ENCODE results near the gene CLDN7.

Gene CLDN7

GRCh38 chr17:7238420-7239090 lies 23.7 kb downstream of the CLDN7 start:
- TF ChIP-seq, protein P1, sequence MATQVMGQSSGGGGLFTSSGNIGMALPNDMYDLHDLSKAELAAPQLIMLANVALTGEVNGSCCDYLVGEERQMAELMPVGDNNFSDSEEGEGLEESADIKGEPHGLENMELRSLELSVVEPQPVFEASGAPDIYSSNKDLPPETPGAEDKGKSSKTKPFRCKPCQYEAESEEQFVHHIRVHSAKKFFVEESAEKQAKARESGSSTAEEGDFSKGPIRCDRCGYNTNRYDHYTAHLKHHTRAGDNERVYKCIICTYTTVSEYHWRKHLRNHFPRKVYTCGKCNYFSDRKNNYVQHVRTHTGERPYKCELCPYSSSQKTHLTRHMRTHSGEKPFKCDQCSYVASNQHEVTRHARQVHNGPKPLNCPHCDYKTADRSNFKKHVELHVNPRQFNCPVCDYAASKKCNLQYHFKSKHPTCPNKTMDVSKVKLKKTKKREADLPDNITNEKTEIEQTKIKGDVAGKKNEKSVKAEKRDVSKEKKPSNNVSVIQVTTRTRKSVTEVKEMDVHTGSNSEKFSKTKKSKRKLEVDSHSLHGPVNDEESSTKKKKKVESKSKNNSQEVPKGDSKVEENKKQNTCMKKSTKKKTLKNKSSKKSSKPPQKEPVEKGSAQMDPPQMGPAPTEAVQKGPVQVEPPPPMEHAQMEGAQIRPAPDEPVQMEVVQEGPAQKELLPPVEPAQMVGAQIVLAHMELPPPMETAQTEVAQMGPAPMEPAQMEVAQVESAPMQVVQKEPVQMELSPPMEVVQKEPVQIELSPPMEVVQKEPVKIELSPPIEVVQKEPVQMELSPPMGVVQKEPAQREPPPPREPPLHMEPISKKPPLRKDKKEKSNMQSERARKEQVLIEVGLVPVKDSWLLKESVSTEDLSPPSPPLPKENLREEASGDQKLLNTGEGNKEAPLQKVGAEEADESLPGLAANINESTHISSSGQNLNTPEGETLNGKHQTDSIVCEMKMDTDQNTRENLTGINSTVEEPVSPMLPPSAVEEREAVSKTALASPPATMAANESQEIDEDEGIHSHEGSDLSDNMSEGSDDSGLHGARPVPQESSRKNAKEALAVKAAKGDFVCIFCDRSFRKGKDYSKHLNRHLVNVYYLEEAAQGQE (IDR thresholded peaks at IDR 0.05; ENCODE audit: insufficient read depth in 1 of 2, low read depth in 2 of 2, low read length in 2 of 2), result no peak
- TF ChIP-seq POLR2AphosphoS5 (IDR thresholded peaks at IDR 0.05; ENCODE audit: low read depth, low read length), result no peak
- TF ChIP-seq FOXP2 (optimal IDR thresholded peaks at IDR 0.05; ENCODE audit: borderline replicate concordance, extremely low read depth, extremely low read length, insufficient read depth), result no peak

DNA sequence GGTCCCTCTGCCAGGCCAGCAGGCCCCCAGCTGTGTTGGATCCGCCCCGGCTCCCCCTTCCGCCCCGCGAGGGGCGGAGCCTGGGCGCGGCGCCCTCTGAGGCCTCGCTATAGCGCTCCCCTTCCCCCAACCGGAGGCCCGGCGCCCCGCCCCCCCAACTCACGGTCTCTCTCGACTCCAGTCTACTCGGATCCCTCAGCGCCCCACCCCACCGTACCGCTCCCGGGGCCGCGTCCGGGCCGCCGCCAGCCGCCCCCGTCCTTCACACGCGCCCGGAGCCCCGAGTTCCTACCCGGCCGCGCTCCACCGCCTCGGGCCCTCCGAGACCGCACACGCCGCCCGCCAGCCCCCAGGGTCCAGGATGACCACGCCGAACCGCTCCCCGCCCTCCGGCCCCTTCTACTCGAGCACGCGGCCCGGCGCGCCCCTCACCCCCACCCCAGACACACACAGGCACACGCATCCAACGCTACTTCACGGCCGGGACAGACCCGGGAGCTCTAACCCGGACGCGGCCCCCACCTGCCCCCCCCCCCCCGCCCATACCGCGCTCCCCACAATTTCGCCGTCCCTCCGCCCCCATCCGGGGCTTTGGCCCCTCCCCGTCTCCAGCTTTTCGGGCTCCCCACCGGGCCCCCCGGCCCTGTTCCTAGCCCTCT lies 24.4 kb downstream of the CLDN7 start:
- no peak for TF ChIP-seq FOXP2 (optimal IDR thresholded peaks at IDR 0.05; ENCODE audit: borderline replicate concordance, extremely low read depth, extremely low read length, insufficient read depth)
- TF ChIP-seq, protein P1 (IDR thresholded peaks at IDR 0.05; ENCODE audit: insufficient read depth in 1 of 2, low read depth in 2 of 2, low read length in 2 of 2), result no peak
- peak; percentile 20; the same call in 1 of the 2 replicates for TF ChIP-seq TAF1 (IDR thresholded peaks at IDR 0.05; ENCODE audit: borderline replicate concordance, insufficient read depth, low read length)
- peak; percentile 66 for TF ChIP-seq POLR2AphosphoS5 (IDR thresholded peaks at IDR 0.05; ENCODE audit: low read depth, low read length)
- peak; percentile 46; the same call in 1 of the 2 replicates for TF ChIP-seq SIN3A (IDR thresholded peaks at IDR 0.05; ENCODE audit: borderline replicate concordance, insufficient read depth, low read length)

- TF ChIP-seq, protein P1 (IDR thresholded peaks at IDR 0.05; ENCODE audit: insufficient read depth in 1 of 2, low read depth in 2 of 2, low read length in 2 of 2), result no peak
- TF ChIP-seq FOXP2 (optimal IDR thresholded peaks at IDR 0.05; ENCODE audit: borderline replicate concordance, extremely low read depth, extremely low read length, insufficient read depth), result no peak
- no peak for TF ChIP-seq TAF1 (IDR thresholded peaks at IDR 0.05; ENCODE audit: borderline replicate concordance, insufficient read depth, low read length)
- no peak for TF ChIP-seq SIN3A (IDR thresholded peaks at IDR 0.05; ENCODE audit: borderline replicate concordance, insufficient read depth, low read length)
- TF ChIP-seq POLR2AphosphoS5 (IDR thresholded peaks at IDR 0.05; ENCODE audit: low read depth, low read length), result no peak
Measured at GRCh38 chr17:7237266-7237760, 25.0 kb downstream of the CLDN7 start.

- TF ChIP-seq POLR2AphosphoS5 (IDR thresholded peaks at IDR 0.05; ENCODE audit: low read depth, low read length) (no peak), SIN3A (IDR thresholded peaks at IDR 0.05; ENCODE audit: borderline replicate concordance, insufficient read depth, low read length) (no peak), TAF1 (IDR thresholded peaks at IDR 0.05; ENCODE audit: borderline replicate concordance, insufficient read depth, low read length) (no peak), FOXP2 (optimal IDR thresholded peaks at IDR 0.05; ENCODE audit: borderline replicate concordance, extremely low read depth, extremely low read length, insufficient read depth) (no peak)
- TF ChIP-seq, protein P1 (IDR thresholded peaks at IDR 0.05; ENCODE audit: insufficient read depth in 1 of 2, low read depth in 2 of 2, low read length in 2 of 2), result no peak
Measured at GRCh38 chr17:7236808-7237207, 25.5 kb downstream of the CLDN7 start.

Measured in PFSK-1 (cell line).